HEK293 (cell line): ENCODE results near the gene UBE3B.

ENCODE experiments used
- BCL11A ChIP-seq: fragments of 450-650 bp; formaldehyde crosslinking; IDR thresholded peaks from 2 replicates; pipeline ENCODE4 v1.5.1; 2016; ENCODE audit warnings: low read depth, missing biosample characterization, missing genetic modification characterization
- ZFHX2 ChIP-seq: fragments of 450-650 bp; formaldehyde crosslinking; conservative IDR thresholded peaks from 2 replicates; pipeline ENCODE4 v1.5.1; 2016; ENCODE audit warnings: missing biosample characterization, missing genetic modification characterization
- ZNF174 ChIP-seq: fragments of 450-650 bp; formaldehyde crosslinking; IDR thresholded peaks from 2 replicates; pipeline ENCODE4 v1.5.0; 2017; ENCODE audit warnings: missing biosample characterization, mild to moderate bottlenecking, missing genetic modification characterization
- ZNF274 ChIP-seq, 2 experiments: fragments of 200-500 bp in 1 of 2; fragments of 450-650 bp in 1 of 2; sonication (Bioruptor generic) in 1 of 2; formaldehyde crosslinking in 1 of 2; IDR thresholded peaks; 2 replicates each; pipeline versions ENCODE4 v1.5.1 to v1.6.1; 2014 to 2016; ENCODE audit warnings: borderline replicate concordance in 1 of 2, inconsistent platforms in 1 of 2, low read length in 1 of 2, missing biosample characterization in 1 of 2, missing genetic modification characterization in 1 of 2
- ZNF311 ChIP-seq: fragments of 450-650 bp; formaldehyde crosslinking; IDR thresholded peaks from 2 replicates; pipeline ENCODE4 v1.5.1; 2017; ENCODE audit warnings: missing biosample characterization, missing genetic modification characterization, borderline replicate concordance
- ZNF776 ChIP-seq: fragments of 450-650 bp; formaldehyde crosslinking; IDR thresholded peaks from 2 replicates; pipeline ENCODE4 v1.5.0; 2017; ENCODE audit warnings: missing biosample characterization, missing genetic modification characterization, borderline replicate concordance
- TF ChIP-seq, protein P1 (sequence below): fragments of 450-650 bp; formaldehyde crosslinking; IDR thresholded peaks from 2 replicates; pipeline ENCODE4 v1.5.1; 2016; ENCODE audit warnings: missing biosample characterization, missing genetic modification characterization
- TF ChIP-seq, protein P2 (sequence below): fragments of 450-650 bp; formaldehyde crosslinking; IDR thresholded peaks from 2 replicates; pipeline ENCODE4 v1.5.1; 2016; ENCODE audit warnings: missing biosample characterization, missing genetic modification characterization
- TF ChIP-seq, protein P3 (sequence below): fragments of 450-650 bp; formaldehyde crosslinking; IDR thresholded peaks from 2 replicates; pipeline ENCODE4 v1.5.1; 2016; ENCODE audit warnings: missing biosample characterization, missing genetic modification characterization, borderline replicate concordance

DNA sequence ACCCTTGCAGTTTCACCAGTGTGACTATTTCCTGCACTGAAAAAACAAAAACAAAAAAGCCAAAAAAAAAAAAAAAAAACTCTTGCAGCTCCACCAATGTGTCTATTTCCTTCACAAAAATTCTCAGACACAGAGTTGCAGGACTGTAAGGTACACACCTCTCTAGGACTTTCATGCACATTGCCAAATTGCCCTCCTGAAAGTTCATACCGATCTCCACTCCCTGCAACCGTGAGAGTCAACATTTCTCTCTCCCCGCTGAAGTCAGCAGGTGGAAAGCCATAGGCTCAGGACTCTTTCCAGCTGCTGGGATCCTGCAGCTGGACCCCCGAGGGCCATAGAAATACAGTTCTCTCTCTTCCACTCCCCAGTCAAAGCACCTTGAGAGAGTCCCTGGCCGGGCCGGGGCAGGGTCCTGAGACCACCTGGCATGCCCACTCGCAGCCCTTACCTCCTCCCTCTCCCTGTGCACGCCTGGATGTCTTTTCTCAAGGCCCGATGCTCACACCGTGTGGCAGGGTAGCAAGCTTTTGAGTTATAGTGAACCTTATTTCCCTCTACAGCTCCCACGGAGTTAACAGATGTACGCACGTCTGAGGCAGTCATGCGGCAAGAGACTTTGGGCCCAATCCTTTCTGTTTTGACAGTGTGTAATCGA lies 72.3 kb downstream of the UBE3B start:
- TF ChIP-seq BCL11A: no peak
- TF ChIP-seq, protein P1, sequence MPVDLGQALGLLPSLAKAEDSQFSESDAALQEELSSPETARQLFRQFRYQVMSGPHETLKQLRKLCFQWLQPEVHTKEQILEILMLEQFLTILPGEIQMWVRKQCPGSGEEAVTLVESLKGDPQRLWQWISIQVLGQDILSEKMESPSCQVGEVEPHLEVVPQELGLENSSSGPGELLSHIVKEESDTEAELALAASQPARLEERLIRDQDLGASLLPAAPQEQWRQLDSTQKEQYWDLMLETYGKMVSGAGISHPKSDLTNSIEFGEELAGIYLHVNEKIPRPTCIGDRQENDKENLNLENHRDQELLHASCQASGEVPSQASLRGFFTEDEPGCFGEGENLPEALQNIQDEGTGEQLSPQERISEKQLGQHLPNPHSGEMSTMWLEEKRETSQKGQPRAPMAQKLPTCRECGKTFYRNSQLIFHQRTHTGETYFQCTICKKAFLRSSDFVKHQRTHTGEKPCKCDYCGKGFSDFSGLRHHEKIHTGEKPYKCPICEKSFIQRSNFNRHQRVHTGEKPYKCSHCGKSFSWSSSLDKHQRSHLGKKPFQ (tag by site-specific recombination): no peak
- TF ChIP-seq ZNF311 (tag by site-specific recombination): no peak
- TF ChIP-seq, protein P2, sequence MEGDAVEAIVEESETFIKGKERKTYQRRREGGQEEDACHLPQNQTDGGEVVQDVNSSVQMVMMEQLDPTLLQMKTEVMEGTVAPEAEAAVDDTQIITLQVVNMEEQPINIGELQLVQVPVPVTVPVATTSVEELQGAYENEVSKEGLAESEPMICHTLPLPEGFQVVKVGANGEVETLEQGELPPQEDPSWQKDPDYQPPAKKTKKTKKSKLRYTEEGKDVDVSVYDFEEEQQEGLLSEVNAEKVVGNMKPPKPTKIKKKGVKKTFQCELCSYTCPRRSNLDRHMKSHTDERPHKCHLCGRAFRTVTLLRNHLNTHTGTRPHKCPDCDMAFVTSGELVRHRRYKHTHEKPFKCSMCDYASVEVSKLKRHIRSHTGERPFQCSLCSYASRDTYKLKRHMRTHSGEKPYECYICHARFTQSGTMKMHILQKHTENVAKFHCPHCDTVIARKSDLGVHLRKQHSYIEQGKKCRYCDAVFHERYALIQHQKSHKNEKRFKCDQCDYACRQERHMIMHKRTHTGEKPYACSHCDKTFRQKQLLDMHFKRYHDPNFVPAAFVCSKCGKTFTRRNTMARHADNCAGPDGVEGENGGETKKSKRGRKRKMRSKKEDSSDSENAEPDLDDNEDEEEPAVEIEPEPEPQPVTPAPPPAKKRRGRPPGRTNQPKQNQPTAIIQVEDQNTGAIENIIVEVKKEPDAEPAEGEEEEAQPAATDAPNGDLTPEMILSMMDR: no peak
- TF ChIP-seq, protein P3, sequence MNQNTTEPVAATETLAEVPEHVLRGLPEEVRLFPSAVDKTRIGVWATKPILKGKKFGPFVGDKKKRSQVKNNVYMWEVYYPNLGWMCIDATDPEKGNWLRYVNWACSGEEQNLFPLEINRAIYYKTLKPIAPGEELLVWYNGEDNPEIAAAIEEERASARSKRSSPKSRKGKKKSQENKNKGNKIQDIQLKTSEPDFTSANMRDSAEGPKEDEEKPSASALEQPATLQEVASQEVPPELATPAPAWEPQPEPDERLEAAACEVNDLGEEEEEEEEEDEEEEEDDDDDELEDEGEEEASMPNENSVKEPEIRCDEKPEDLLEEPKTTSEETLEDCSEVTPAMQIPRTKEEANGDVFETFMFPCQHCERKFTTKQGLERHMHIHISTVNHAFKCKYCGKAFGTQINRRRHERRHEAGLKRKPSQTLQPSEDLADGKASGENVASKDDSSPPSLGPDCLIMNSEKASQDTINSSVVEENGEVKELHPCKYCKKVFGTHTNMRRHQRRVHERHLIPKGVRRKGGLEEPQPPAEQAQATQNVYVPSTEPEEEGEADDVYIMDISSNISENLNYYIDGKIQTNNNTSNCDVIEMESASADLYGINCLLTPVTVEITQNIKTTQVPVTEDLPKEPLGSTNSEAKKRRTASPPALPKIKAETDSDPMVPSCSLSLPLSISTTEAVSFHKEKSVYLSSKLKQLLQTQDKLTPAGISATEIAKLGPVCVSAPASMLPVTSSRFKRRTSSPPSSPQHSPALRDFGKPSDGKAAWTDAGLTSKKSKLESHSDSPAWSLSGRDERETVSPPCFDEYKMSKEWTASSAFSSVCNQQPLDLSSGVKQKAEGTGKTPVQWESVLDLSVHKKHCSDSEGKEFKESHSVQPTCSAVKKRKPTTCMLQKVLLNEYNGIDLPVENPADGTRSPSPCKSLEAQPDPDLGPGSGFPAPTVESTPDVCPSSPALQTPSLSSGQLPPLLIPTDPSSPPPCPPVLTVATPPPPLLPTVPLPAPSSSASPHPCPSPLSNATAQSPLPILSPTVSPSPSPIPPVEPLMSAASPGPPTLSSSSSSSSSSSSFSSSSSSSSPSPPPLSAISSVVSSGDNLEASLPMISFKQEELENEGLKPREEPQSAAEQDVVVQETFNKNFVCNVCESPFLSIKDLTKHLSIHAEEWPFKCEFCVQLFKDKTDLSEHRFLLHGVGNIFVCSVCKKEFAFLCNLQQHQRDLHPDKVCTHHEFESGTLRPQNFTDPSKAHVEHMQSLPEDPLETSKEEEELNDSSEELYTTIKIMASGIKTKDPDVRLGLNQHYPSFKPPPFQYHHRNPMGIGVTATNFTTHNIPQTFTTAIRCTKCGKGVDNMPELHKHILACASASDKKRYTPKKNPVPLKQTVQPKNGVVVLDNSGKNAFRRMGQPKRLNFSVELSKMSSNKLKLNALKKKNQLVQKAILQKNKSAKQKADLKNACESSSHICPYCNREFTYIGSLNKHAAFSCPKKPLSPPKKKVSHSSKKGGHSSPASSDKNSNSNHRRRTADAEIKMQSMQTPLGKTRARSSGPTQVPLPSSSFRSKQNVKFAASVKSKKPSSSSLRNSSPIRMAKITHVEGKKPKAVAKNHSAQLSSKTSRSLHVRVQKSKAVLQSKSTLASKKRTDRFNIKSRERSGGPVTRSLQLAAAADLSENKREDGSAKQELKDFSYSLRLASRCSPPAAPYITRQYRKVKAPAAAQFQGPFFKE (tag by site-specific recombination): no peak
- TF ChIP-seq ZNF274 (IDR thresholded peaks at IDR 0.05; ENCODE audit: low read length): no peak
- no peak for TF ChIP-seq ZNF274 (tag by site-specific recombination; IDR thresholded peaks at IDR 0.05; ENCODE audit: borderline replicate concordance)
- TF ChIP-seq ZNF174 (tag by site-specific recombination): no peak
- no peak for TF ChIP-seq ZFHX2 (tag by site-specific recombination)
- TF ChIP-seq ZNF776 (tag by site-specific recombination): no peak
